ENCODE data around the gene DCTN5.
"Not testable (repeated sequence)": the region's sequence is repeated elsewhere in the genome, so short reads cannot be mapped to it uniquely, and the experiment has no call there.

Gene DCTN5

GRCh38 chr16:23694644-23695373 is 53.5 kb downstream of the DCTN5 start:
- no peak for DNase-seq

DNA sequence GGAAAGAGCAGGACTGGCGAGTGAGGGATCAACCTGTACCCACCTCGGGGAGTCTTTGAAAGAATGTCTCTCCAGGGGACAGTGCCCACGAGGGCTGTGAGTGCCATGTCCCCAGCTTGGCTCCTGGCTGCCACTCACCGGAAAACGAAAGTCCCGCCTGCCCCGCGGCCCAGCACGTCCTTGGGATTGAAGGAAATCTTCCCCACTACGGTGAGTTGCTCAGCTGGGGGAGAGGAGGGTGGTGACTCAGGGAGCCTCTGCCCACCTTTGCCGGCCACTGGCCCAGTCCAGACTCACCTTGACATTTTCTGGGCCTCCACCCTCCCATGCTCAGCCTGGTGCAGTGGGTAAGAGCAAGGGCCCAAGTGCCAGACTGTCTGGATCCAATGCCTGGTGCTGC is 54.5 kb downstream of the DCTN5 start:
- DNase-seq: no peak

- no peak for DNase-seq
Measured at GRCh38 chr16:23699100-23699499, 57.8 kb downstream of the DCTN5 start.

DNA sequence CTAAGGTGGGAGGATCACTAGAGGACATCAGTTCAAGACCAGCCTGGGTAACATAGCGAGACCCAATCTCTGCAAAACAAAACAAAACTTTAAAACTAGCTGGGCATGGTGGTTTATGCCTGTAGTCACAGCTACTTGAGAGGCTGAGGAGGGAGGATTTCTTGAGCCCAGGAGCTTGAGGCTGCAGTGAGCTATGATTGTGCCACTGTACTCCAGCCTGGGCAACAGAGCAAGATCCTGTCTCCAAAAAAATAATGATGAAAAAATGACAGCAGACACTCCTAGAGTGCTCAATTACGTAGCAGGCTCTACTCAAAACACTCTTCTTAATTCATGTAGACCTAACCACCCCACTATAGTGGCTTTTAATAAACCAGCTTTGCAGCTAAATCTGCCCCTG is 58.8 kb downstream of the DCTN5 start:
- DNase-seq: no peak

- no peak for DNase-seq
Measured at GRCh38 chr16:23700509-23700908, 59.2 kb downstream of the DCTN5 start.

DNA sequence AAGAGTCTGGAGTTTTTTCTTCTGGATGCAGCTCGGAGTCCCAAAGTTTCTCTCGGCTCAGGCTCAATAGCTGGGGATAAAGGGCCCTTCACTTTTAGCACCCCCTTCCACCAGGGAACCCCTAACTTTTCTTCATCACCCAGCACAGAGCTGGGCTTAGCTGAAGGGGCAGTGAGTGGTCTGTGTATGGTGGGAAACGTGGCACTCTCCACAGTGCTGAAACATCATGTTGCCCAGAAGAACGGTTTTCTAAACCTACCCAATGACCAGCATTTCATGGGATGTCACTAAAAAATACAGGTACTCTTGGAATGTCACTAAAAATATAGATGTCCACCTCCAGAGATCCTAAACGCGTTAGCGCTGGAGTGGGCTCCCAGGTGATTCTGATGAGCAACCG is 59.8 kb downstream of the DCTN5 start:
- DNase-seq: no peak

DNA sequence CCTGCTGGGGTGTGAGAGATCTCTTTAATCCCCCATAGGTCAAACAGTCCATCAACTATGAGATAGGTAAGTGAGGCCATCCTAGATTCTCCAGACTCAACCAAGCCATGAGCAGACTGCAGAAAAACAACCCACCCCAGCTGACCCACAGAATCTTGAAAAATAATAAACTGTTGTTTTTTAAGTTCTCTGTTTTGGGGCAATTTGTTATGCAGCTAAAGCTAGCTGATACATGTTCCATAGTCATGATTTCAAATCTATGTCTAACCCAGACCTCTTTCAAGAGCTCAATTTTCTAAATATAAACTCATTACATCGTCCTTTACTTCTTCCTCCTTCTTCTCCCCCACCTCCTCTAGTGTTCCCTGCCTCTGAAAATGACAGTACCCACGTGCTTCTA is 61.7 kb downstream of the DCTN5 start:
- no peak for DNase-seq

- no peak for DNase-seq
Measured at GRCh38 chr16:23704772-23705516, 63.7 kb downstream of the DCTN5 start.

DNA sequence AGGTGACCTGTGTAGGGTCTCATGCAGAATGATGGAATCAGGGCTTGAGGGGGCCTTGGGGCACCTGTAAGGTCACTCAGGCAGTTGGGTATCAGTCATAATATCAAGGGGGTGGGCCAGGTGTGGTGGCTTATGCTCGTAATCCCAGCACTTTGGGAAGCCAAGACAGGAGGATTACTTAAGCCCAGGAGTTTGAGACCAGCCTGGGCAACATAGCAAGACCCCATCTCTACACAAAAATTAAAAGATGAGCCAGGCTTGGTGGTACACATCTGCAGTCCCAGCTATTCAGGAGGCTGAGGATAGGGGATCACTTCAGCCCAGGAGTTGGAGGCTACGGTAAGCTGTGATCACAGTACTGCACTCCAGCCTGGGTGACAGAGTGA is 64.2 kb downstream of the DCTN5 start:
- DNase-seq: no peak

- DNase-seq: no peak
Measured at GRCh38 chr16:23706439-23706838, 65.2 kb downstream of the DCTN5 start.

- DNase-seq: no peak
Measured at GRCh38 chr16:23709536-23709935, 68.3 kb downstream of the DCTN5 start.

DNA sequence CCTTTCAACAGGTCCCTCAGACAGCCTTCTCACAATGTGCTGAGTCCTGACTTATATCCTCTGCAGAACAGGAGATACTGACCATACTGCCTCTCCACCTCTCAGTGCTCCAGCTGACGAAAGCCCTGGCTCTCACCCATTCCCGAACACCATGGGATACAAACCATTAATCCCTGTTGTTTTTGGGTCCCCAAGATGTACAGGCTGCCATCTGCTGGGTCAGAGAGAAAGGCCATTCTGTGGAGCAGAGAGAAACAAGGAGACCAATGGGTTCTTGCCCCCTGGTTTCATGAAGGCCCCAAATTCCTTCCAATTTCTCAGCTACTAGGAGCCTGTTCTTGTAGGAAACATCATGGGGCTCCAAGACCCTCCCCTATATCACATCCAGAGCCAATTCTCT is 68.7 kb downstream of the DCTN5 start:
- no peak for DNase-seq

DNA sequence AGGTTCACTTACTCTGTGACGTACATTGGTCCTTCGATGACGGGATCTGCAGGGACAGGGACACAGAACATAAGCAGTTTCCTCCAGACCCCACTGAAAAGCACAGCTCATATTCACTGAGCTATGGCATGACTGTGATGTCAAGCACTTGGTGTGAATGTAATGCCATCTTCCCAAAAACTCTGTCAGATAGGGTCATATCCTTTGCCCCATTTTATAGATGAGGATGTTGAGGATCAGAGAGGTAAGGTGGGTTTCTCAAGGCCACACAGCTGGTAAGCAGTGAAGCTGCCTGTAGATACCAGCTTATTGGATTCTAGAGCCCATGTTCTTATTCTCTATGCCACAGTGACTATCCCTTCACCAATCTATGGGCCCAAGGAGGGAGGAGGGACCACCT is 69.2 kb downstream of the DCTN5 start:
- no peak for DNase-seq

- no peak for DNase-seq
Measured at GRCh38 chr16:23711785-23712184, 70.5 kb downstream of the DCTN5 start.

DNA sequence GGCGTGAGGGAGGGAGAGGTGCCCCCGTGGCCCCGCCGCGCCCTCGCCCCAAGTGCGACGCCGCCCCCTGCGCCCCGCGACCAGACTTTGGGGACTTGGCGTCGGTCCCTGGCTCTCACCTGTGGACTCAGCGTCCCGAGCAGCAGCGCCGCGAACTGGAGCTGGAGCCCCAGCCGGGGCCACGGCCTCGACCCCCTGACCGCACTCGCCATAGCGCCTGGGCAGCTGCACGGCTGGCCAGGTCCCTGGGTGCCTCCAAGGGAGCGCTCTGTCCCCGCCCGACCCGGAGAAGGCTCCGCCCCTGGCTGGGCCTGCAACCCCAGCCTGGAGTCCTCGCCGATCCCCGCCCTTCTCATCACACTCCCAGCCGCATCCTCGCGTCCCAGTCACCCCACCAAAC is 71.7 kb downstream of the DCTN5 start, which contains the start of gene ERN2:
TSS of gene ERN2 (minus strand) at position 247 of the 400 bp plus-strand sequence. CDS start at position 212, 35 bp downstream.
- DNase-seq: no peak

DNA sequence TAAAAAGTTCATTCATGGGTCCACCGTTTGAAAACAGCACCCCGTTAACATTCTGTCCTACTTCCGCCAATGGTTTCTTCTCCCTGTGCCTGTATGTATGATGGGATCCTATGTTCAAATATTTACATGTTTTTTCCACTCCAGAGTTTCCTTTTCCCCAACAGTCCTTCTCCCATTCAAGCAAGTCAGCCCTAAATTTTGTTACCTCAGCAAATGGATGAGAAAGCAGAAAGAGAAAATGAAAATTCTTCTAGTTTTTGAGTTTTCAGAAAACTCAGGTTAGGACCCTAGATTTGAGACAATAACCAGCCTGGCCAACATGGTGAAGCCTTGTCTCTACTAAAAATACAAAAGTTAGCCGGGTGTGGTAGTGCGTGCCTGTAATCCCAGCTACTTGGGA is 75.2 kb downstream of the DCTN5 start:
- DNase-seq: no peak

DNA sequence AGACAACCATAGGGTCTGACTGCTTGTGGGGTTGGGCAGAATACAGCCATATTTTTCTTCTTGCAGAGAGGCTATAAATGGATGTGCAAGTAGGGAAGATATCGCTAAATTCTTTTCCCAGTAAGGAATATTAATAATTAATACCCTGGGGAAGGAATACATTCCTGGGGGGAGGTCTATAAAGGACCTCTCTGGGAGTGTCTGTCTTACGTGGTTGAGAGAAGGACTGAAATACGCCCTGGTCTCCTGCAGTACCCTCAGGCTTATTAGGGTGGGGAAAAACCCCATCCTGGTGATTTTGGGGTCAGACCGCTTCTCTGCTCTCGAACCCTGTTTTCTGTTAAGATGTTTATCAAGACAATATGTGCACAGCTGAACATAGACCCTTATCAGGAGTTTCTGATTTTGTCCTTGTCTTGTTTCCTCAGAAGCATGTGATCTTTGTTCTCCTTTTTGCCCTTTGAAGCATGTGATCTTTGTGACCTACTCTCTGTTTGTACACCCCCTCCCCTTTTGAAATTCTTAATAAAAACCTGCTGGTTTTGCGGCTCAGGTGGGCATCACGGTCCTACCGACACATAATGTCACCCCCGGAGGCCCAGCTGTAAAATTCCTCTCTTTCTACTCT is 81.5 kb downstream of the DCTN5 start:
- DNase-seq: not testable (repeated sequence)

DNA sequence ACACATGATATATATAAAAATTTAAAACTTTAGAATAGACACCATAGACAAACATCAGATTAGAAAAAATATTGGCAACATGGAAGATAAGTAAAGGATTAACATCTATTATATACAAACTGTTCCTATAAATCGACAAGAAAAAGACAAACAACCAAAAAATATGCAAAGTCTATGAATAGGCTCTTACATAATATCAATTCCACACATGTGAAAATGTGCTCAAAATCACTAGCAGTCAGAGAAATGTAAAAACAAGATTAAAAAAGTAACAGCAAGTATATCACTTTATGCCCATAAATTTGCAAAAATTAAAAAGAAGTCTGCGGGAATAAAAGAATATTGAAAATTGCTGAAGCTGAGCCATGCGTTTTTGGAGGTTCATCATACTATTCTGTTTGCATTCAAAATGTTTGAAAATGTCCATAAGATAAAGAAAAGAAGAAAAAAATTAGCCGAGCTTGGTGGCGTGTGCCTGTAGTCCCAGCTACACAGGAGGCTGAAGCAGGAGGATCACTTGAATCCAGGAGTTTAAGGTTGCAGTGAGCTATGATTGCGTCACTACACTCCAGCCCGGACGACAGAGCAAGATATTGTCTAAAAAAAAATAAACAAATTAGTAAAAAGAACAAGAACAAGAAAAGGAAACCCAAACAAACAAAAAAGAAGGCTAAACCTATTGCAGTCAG is 83.0 kb downstream of the DCTN5 start:
- no peak for DNase-seq

GRCh38 chr16:23724785-23725131 is 83.5 kb downstream of the DCTN5 start:
- no peak for DNase-seq

DNA sequence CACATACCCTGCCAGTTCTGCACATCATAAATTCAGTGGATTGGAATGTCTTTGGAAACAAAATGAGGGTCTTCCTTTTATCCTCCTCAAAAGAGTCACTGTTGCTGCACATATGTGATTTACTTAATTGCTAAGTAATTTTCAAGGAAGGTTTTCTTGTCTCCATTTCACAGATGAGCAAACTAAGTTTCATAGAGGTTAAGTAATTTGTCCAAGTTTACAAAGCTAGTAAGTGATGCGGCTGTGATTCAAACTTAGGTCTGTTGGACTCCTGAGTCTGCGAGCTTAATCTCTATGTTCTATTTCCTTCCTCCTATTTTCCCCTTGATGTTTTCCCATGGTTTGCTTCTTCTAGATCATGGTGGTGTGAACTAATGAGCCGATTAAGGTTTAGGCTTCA is 85.4 kb downstream of the DCTN5 start:
- DNase-seq: no peak
